Measurements from ENCODE around the gene CAPN14. TPM values are rescaled to one million over a fixed set of nuclear protein-coding genes. Genes with fewer than 3 reads are reported as not detected.

Gene CAPN14
- total RNA-seq, 1 experiment from 2014 or later: 0.05 TPM

DNA sequence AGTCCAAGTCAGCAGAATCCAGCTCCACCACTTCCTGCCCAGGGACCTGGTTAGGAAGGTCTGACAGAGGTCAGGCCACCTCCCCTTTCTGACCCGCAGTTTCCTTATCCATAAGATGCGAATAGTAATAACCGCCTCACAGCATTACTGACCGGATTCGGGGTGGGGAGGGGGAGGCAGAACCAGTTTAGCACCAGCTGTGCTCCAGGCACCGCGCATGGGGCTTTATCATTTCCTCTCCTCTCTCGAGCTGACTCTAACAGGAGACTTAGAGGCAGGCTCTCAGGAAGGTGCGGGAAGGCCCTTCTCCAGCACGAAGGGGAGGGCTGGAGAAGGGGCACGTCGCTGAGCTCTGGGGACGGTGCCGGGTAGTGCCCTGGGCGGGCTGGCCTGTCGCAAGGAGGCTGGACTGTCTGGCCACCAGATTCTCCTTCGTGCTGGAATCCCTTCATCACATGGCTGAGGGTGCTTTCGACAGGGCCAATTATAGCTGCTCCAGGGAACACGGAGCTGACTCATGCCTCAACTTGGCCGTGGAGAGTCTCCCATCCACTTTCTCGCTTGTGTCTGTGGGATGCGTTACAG is 22.4 kb upstream of the CAPN14 start:
- in situ Hi-C loops (cut with HindIII; ENCODE audit: low pct_unique_long_range_greater_than_20kb, low sequenced_read_pairs) (no loop called here), intact Hi-C loops (cut with micrococcal nuclease; ENCODE audit: unreplicated experiment) (loop anchor here (10.0 kb wide), 1 partner anchor 285 kb away; no protein-coding TSS in a partner anchor)
- Histone ChIP-seq H3K27ac (ENCODE audit: low read length) (no peak overlapping the region), H3K4me1 (ENCODE audit: control insufficient read depth, insufficient read depth, low read length) (no peaks in the 10 kb centered on the region), H3K4me3 (ENCODE audit: low read depth in 2 of 2, low read length in 2 of 2) (no peak overlapping the region), H3K27me3 (ENCODE audit: control insufficient read depth, insufficient read depth, low read length) (no peaks in the 10 kb centered on the region), H3K36me3 (ENCODE audit: control insufficient read depth, insufficient read depth, low read length) (no peaks in the 10 kb centered on the region), H3K9me3 (ENCODE audit: control insufficient read depth, insufficient read depth, low read depth, low read length) (no peaks in the 10 kb centered on the region)
- BruUV-seq (replicated peaks): no TSS peak
- no peak for ATAC-seq
- ChIA-PET CTCF (interaction anchor here (0.5 kb wide), 1 partner anchor 250 kb away, joined by 3 read pairs; no protein-coding TSS in a partner anchor), POLR2A (no interaction called here)
- TF ChIP-seq POLR2AphosphoS5 (IDR thresholded peaks at IDR 0.05; ENCODE audit: low read depth, low read length) (no peak), REST (IDR thresholded peaks at IDR 0.05; ENCODE audit: insufficient read depth in 1 of 2, low read depth in 2 of 2, low read length in 1 of 2) (no peak), CTCF (IDR thresholded peaks at IDR 0.05) (no peak), TCF7L2 (IDR thresholded peaks at IDR 0.05; ENCODE audit: low read depth, low read length) (no peak), SIN3A (IDR thresholded peaks at IDR 0.05; ENCODE audit: borderline replicate concordance, insufficient read depth, low read depth, low read length) (no peak)
- DNase-seq (ENCODE audit: low read depth, low spot score): no peak

DNA sequence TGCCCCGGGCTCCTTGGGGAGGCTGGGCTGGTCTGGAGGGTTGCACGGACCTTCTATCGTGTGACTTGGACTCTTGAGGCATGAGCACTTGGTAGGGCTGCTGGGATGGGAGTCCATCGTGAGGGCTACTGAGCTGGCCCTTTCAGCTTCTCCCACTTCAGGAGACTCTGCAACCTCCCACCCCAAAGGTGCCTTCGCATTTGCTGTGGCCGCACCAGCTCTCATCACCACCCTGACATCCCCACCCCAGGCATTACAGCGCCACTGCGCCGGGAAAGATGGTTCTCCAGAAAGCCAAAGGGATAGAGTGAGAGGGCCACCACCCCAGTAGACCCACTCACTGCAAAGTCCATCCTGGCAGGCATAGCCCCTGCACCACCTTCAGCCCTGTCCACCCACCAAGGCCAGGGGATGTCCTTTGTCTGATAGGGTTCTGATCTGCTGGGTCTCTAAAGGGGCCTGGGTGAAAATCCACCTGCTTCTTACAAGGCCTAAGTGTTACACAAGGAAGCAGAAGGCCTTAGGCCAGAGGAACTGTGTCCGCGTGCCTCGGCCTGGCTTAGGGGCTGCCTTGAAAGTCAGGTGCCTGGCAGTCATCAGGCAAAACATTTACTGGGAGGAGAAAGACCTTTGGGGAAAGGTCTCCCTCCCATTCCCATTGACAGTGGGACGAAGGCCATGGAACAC is 21.7 kb upstream of the CAPN14 start:
- POLR2A ChIA-PET: no interaction called here
- no peak for TF ChIP-seq SIN3A (IDR thresholded peaks at IDR 0.05; ENCODE audit: borderline replicate concordance, insufficient read depth, low read depth, low read length)
- no peak for TF ChIP-seq CTCF (IDR thresholded peaks at IDR 0.05)
- TF ChIP-seq REST (IDR thresholded peaks at IDR 0.05; ENCODE audit: insufficient read depth in 1 of 2, low read depth in 2 of 2, low read length in 1 of 2): no peak
- no peak for TF ChIP-seq TCF7L2 (IDR thresholded peaks at IDR 0.05; ENCODE audit: low read depth, low read length)
- no peak for TF ChIP-seq POLR2AphosphoS5 (IDR thresholded peaks at IDR 0.05; ENCODE audit: low read depth, low read length)
- ATAC-seq (no peak), DNase-seq (ENCODE audit: low read depth, low spot score) (no peak)
- in situ Hi-C loops (cut with HindIII; ENCODE audit: low pct_unique_long_range_greater_than_20kb, low sequenced_read_pairs): no loop called here
- intact Hi-C loops (cut with micrococcal nuclease; ENCODE audit: unreplicated experiment): loop anchor here (10.0 kb wide), 1 partner anchor 286 kb away; no protein-coding TSS in a partner anchor
- CTCF ChIA-PET: no interaction called here
- BruUV-seq (replicated peaks): no TSS peak
- Histone ChIP-seq H3K27me3 (ENCODE audit: control insufficient read depth, insufficient read depth, low read length) (no peaks in the 10 kb centered on the region), H3K9me3 (ENCODE audit: control insufficient read depth, insufficient read depth, low read depth, low read length) (no peaks in the 10 kb centered on the region), H3K36me3 (ENCODE audit: control insufficient read depth, insufficient read depth, low read length) (no peaks in the 10 kb centered on the region), H3K27ac (ENCODE audit: low read length) (no peak overlapping the region), H3K4me3 (ENCODE audit: low read depth in 2 of 2, low read length in 2 of 2) (no peak overlapping the region), H3K4me1 (ENCODE audit: control insufficient read depth, insufficient read depth, low read length) (no peaks in the 10 kb centered on the region)

Measured in Panc1 (cell line).